Activated T-cell treated with anti-CD3 and anti-CD28 coated beads, Interleukin-2, amount 50 U/mL, for 72 hours (primary cell): ENCODE data around the gene GPC6. TPM values are rescaled to one million over a fixed set of nuclear protein-coding genes. Genes with fewer than 3 reads are reported as not detected.

Experiments used
- ATAC-seq, 2 donors: fragments of 150-1000 bp; cut with Tn5 transposase; replicated peaks in 1 of 2; 2 replicates each; pipeline ENCODE4 v1.10.0; 2021; ENCODE audit warnings: moderate library complexity in 2 of 2, mild to moderate bottlenecking in 1 of 2
- DNase-seq, 2 donors: peaks; one replicate each; pipeline ENCODE4 v3.0.0; 2021 to 2022; ENCODE audit warnings: mixed read lengths in 1 of 2
- H3K27ac Mint-ChIP-seq: one replicate; pipeline ENCODE4 v1.8.0; 2022; ENCODE audit warnings: mild to moderate bottlenecking, moderate library complexity, mixed read lengths
- H3K27me3 Mint-ChIP-seq: one replicate; pipeline ENCODE4 v1.8.0; 2022; ENCODE audit warnings: low read depth, mixed read lengths
- H3K36me3 Mint-ChIP-seq, 2 donors: one replicate each; pipeline ENCODE4 v1.8.0; 2022; ENCODE audit warnings: mixed read lengths in 2 of 2, mild to moderate bottlenecking in 1 of 2; ENCODE audit not compliant: insufficient read depth in 2 of 2
- H3K4me1 Mint-ChIP-seq: one replicate; pipeline ENCODE4 v1.8.0; 2022; ENCODE audit warnings: low read depth, mixed read lengths
- H3K4me3 Mint-ChIP-seq, 2 donors: one replicate each; pipeline ENCODE4 v1.8.0; 2022; ENCODE audit warnings: mild to moderate bottlenecking in 2 of 2, mixed read lengths in 2 of 2, moderate library complexity in 2 of 2
- H3K9me3 Mint-ChIP-seq, 2 donors: one replicate each; pipeline ENCODE4 v1.8.0; 2022; ENCODE audit warnings: mixed read lengths in 2 of 2
- total RNA-seq, 2 donors: library from RNA; stranded (reverse); gene quantifications; one replicate each; pipeline ENCODE4 v1.2.3, GENCODE V29; 2022

The GPC6 gene
- total RNA-seq, 2 donors from 2014 or later: not detected

DNA sequence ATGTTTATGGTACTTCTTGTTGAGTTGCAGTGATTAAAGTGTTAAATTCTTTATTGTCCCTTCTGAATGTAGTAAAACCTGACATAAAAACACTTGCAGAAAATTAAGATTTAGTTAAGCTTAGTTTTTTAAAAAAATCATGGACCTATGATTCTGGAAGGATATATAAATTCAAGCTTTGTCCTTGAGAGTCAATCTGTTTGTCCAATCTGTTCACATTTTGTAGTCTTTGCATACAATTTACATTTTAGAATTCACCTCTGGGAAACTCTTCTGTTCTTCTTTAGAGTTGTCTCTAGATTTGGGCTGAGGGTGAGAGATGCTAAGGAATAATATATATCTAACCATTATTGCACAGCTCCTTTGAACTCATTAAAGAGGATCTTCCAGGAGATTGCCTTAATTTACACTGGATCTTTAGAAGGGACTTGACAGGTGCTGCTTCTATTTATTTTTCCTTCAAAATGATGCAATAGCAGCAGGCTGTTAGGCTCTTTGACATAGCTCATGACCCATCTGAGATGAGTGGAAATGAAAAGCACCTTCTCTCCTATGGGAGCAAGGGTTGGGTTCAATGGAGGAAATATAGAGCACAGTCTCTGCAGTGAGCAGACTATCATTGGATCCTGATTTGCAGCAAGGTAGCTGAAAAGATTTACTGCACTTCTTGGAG is 433.9 kb downstream of the GPC6 start:
- H3K4me1 Mint-ChIP-seq: no peaks in the 10 kb centered on the region
- H3K9me3 Mint-ChIP-seq: peaks cover 0 to 2% of the 10 kb centered on the region in 2 donors
- ATAC-seq: no peak
- H3K36me3 Mint-ChIP-seq: no peaks in the 10 kb centered on the region
- no peak overlapping the region for H3K4me3 Mint-ChIP-seq
- no peak overlapping the region for H3K27ac Mint-ChIP-seq
- no peaks in the 10 kb centered on the region for H3K27me3 Mint-ChIP-seq
- no peak for DNase-seq

DNA sequence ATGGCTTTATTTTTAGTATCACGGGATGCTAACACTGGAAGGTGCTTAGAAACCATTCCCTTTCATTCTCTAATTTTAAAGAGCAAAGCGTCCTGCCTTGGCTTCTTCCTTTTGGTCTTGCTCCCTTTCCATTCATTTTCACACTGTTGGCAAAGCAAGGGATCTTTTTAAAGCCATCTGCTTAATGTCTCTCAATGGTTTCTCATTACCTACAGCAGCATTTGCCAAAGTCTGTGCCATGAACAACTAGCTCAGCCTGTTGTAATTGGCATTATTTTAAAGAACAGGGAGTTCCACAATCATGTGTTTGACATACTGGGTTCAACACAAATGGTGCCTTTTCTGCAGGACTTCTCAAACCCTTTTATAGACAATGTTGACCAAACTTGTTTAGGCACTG is 444.3 kb downstream of the GPC6 start:
- no peaks in the 10 kb centered on the region for H3K36me3 Mint-ChIP-seq
- H3K4me3 Mint-ChIP-seq: no peak overlapping the region
- no peak overlapping the region for H3K27ac Mint-ChIP-seq
- no peak for ATAC-seq
- no peaks in the 10 kb centered on the region for H3K4me1 Mint-ChIP-seq
- H3K27me3 Mint-ChIP-seq: no peaks in the 10 kb centered on the region
- no peaks in the 10 kb centered on the region for H3K9me3 Mint-ChIP-seq
- DNase-seq: no peak

DNA sequence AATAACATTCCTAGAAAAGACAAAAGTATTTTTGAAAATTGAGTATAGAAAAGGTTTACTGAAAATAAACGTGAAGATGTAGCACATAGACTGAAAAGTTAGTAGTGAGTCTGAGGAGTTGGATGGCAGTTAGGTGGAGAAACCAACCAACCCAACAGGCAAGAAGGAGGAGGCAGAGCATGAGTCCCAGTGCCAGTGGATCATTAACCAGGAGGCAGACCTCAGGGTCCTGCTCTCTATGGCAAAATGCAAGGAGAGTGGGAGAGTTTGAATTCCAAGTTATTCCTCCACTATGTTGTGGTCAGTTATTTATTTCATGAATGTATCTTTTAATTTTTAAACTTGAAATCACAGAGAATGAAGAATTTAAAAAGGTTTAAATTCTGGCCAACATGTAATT is 446.4 kb downstream of the GPC6 start:
- H3K36me3 Mint-ChIP-seq: no peaks in the 10 kb centered on the region
- H3K27me3 Mint-ChIP-seq: no peaks in the 10 kb centered on the region
- H3K27ac Mint-ChIP-seq: no peak overlapping the region
- H3K9me3 Mint-ChIP-seq: no peaks in the 10 kb centered on the region
- H3K4me3 Mint-ChIP-seq: no peak overlapping the region
- H3K4me1 Mint-ChIP-seq: no peaks in the 10 kb centered on the region
- DNase-seq: no peak
- no peak for ATAC-seq

DNA sequence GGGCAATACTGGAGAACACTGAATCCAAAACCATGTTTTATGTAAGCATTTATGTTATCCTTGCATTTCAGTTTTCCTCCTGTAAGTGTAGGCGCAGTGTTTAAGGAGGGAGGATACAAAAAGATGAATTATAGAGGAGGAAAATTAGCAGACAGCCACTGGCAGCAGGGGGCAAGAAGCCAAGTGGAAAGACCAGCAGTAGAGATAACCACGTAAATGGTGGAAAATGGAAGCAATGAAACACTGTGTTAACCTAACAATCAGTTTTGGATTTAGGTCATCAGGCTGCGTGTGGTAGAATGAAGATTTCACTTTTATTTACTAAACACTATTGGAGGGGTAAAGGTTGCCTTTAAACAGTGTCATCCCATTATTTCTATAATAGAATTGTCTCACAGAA is 447.3 kb downstream of the GPC6 start:
- no peaks in the 10 kb centered on the region for H3K9me3 Mint-ChIP-seq
- no peaks in the 10 kb centered on the region for H3K27me3 Mint-ChIP-seq
- DNase-seq: no peak
- no peaks in the 10 kb centered on the region for H3K36me3 Mint-ChIP-seq
- H3K4me3 Mint-ChIP-seq: no peak overlapping the region
- ATAC-seq: no peak
- H3K27ac Mint-ChIP-seq: no peak overlapping the region
- H3K4me1 Mint-ChIP-seq: no peaks in the 10 kb centered on the region

DNA sequence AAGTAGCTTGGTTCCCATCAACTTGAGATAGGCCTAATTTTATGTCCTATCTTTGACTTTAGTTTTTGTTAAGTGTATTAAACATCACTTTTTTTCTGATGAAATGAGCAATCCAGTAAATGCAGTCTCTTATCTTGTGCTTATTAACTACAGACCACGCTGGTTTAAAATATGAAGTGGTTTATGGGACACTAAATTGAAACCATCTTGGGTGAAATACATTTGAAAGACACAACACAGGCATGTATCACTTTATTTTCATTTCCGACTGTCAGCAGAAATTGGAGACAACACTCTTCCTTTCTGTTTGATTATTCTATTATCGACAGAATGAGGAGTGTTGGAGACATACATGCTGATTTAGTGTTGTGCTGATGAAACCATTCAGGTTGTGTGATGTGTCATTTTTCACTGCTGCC is 447.7 kb downstream of the GPC6 start:
- H3K4me3 Mint-ChIP-seq: no peak overlapping the region
- no peaks in the 10 kb centered on the region for H3K36me3 Mint-ChIP-seq
- no peaks in the 10 kb centered on the region for H3K4me1 Mint-ChIP-seq
- H3K9me3 Mint-ChIP-seq: peaks cover 0 to 2% of the 10 kb centered on the region in 2 donors
- ATAC-seq: no peak
- no peaks in the 10 kb centered on the region for H3K27me3 Mint-ChIP-seq
- DNase-seq: no peak
- no peak overlapping the region for H3K27ac Mint-ChIP-seq

DNA sequence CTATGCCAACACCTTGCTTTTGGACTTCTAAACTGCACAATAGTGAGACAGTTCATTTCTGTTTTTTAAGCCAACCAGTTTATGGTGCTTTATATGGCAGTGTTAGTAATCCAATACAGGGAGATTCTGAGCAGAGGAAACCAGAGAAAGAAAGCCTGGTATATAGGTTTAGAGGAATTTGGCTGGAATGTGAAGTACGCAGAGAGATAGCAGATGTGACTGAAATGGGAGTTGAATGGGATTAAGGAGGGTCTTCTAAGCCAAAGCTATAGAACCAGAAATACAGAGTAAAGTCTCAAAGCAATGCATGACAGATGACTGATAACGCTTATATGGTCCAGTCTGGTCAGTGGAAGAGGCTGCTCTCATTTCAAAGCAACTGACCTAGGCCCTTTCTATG is 453.7 kb downstream of the GPC6 start:
- ATAC-seq (no peak), DNase-seq (no peak)
- no peak overlapping the region for H3K27ac Mint-ChIP-seq
- peaks cover 0 to 2% of the 10 kb centered on the region in 2 donors for H3K9me3 Mint-ChIP-seq
- H3K27me3 Mint-ChIP-seq: no peaks in the 10 kb centered on the region
- no peaks in the 10 kb centered on the region for H3K36me3 Mint-ChIP-seq
- no peak overlapping the region for H3K4me3 Mint-ChIP-seq
- H3K4me1 Mint-ChIP-seq: no peaks in the 10 kb centered on the region

DNA sequence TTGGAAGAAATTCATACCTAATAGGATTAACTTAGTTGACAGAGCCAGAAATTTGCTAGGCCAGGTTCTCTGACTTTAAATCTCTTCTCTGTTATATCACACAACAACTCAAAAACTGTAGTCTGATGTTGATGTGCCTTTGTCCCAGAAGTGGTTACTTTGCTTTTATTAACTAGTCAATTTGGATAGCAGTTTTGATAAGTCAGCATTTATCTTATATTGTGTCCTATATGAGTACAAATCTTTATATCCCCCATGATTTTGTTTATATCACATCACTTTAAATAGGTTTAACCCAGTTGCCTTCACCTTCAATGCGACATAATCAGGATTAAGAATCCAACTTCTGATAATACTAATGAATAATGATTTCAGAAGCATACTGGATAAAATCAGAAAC is 459.3 kb downstream of the GPC6 start:
- Mint-ChIP-seq H3K36me3 (no peaks in the 10 kb centered on the region), H3K27ac (no peak overlapping the region), H3K27me3 (no peaks in the 10 kb centered on the region), H3K4me1 (no peaks in the 10 kb centered on the region), H3K4me3 (no peak overlapping the region), H3K9me3 (peaks cover 0 to 1% of the 10 kb centered on the region in 2 donors)
- DNase-seq: no peak
- ATAC-seq: no peak

DNA sequence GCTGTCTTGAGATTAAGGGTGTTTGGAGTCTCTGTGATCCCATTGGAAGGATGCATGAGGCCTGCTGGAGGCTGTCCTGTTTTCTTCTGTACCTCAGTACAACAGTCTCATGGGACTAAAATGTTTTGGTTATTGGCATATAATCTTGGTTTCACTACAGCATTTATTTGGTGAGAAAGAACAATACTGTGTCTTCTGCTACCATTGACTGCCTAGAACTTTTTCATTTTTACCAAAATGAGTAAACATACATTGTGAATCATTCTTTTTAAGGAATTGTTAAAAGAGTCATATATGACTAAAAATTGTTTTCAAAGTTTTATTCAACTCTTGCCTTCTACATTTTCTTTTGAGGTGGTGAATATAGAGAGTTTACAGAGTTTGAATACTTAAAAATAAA is 459.8 kb downstream of the GPC6 start:
- DNase-seq (no peak), ATAC-seq (peak in 1 of 2 donors; percentile 48)
- no peak overlapping the region for H3K27ac Mint-ChIP-seq
- no peaks in the 10 kb centered on the region for H3K27me3 Mint-ChIP-seq
- no peaks in the 10 kb centered on the region for H3K36me3 Mint-ChIP-seq
- no peaks in the 10 kb centered on the region for H3K4me1 Mint-ChIP-seq
- peaks cover 0 to 1% of the 10 kb centered on the region in 2 donors for H3K9me3 Mint-ChIP-seq
- no peak overlapping the region for H3K4me3 Mint-ChIP-seq

DNA sequence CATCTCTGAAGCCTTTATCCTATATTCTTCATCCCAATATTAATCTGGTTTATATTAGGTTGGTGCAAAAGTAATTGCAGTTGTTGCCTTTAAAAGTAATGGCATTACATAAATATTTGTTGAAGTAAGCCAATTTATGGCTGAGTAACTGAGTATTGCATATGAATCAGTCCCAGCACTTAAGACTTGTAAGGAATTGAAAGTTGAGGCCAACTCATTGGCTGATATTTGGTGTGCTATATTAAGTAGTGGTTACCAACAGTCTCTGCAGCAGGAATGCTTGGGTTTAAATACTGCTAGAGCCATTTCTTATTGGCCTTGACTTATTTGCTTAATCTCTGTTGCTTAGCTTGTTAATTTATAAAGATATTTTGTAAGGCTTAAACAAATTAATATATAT is 460.7 kb downstream of the GPC6 start:
- H3K27ac Mint-ChIP-seq: no peak overlapping the region
- no peaks in the 10 kb centered on the region for H3K4me1 Mint-ChIP-seq
- DNase-seq (no peak), ATAC-seq (no peak)
- H3K9me3 Mint-ChIP-seq: peaks cover 0 to 1% of the 10 kb centered on the region in 2 donors
- H3K36me3 Mint-ChIP-seq: no peaks in the 10 kb centered on the region
- no peaks in the 10 kb centered on the region for H3K27me3 Mint-ChIP-seq
- no peak overlapping the region for H3K4me3 Mint-ChIP-seq

DNA sequence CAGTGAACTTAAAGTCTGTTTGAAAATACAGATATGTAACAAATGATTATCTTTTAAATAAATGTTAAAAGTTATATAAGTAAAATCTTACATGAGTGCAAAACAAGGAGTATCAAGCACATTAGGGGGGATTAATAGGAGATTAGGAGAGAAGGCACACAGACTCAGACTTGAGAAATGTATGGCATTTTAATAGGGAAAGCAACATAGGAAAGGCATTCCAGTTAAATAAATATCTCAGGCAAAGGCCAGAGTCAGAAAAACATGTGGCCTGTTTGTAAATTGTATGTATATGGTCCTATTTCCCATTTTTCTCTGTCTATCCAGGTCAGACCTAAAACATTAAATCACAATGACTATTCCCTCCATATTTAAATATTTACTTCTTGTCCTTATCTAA is 462.7 kb downstream of the GPC6 start:
- Mint-ChIP-seq H3K4me3 (no peak overlapping the region), H3K4me1 (no peaks in the 10 kb centered on the region), H3K27ac (no peak overlapping the region), H3K27me3 (no peaks in the 10 kb centered on the region), H3K9me3 (peaks cover 0 to 1% of the 10 kb centered on the region in 2 donors), H3K36me3 (no peaks in the 10 kb centered on the region)
- DNase-seq (no peak), ATAC-seq (no peak)

DNA sequence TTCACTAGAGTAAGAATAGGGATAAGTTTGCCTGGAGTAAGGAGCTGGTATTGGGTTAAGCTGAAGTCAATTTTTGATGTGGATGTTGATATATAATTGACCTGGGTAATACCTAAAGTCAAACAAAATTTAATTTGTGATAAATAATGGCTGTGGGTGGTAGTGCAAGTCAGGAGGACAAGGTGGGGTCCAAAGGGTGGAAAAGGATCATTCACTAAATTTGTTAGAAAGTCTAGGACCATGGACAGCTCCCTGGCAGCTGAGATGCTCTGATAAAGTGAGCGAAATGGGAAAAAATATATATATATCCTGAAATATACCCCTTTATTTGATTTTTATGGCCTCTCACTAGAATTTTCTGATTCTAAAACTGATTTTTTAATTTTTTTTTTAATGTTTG is 463.5 kb downstream of the GPC6 start:
- DNase-seq (no peak), ATAC-seq (no peak)
- Mint-ChIP-seq H3K9me3 (peaks cover 0 to 1% of the 10 kb centered on the region in 2 donors), H3K4me1 (no peaks in the 10 kb centered on the region), H3K27me3 (no peaks in the 10 kb centered on the region), H3K27ac (no peak overlapping the region), H3K36me3 (no peaks in the 10 kb centered on the region), H3K4me3 (no peak overlapping the region)

DNA sequence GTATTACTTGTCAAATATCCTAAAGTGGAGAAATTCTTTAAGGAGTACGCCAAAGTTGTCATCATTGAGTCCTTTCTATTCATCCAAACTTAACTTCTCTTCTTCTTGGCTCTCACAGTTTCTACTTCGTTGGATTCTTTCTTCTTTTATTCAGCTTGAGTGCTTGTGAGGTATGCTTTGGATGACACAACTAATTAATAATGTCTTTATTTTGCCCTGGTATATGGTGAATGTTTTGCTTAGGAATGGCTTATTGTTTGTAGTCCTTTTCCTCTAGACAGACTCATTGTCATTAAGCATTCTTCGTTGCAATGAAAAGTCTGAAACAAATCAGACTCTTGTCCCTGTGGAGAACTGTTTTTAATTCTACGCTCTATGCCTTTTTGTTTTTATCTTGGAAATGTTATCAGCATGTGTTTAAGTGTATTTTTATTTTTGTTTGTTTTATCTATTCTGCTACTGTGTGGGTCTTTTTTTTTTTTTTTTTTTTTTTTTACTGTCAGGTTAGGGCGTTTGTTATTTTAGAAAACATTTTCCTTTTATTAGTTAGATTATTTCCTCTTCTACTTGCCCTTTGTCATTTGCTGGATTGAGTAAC is 471.5 kb downstream of the GPC6 start:
- no peaks in the 10 kb centered on the region for H3K4me1 Mint-ChIP-seq

DNA sequence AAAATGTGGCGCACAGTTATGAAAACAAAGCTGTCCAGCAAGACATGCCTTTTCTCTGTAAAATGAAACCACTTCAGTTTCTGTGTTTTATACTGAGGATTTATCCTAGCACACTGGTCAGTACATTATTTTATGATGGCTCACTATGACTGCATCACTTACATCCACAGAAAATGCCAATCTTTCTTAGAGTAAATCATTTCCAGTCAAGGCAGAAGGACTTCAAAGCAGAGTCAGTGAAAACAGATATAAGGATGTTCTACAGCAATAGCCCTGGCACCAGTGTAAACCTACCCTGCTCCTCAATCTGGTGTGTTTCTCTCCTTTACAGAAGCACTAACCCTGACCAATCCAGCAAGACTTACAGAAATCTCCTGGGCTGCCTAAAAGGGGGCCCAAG is 473.5 kb downstream of the GPC6 start:
- H3K9me3 Mint-ChIP-seq: no peaks in the 10 kb centered on the region
- H3K27ac Mint-ChIP-seq: no peak overlapping the region
- ATAC-seq: no peak
- no peak for DNase-seq
- no peak overlapping the region for H3K4me3 Mint-ChIP-seq
- H3K36me3 Mint-ChIP-seq: no peaks in the 10 kb centered on the region
- H3K4me1 Mint-ChIP-seq: no peaks in the 10 kb centered on the region
- H3K27me3 Mint-ChIP-seq: peaks cover 9% of the 10 kb centered on the region

More for the DNA sequence above, 471.5 kb downstream of the GPC6 start:
- no peak overlapping the region for H3K27ac Mint-ChIP-seq
- H3K4me3 Mint-ChIP-seq: no peak overlapping the region
- ATAC-seq: no peak
- H3K9me3 Mint-ChIP-seq: no peaks in the 10 kb centered on the region
- no peak for DNase-seq
- no peaks in the 10 kb centered on the region for H3K36me3 Mint-ChIP-seq
- H3K27me3 Mint-ChIP-seq: peaks cover 9% of the 10 kb centered on the region
